ENCODE results near the gene C7orf57. TPM values are rescaled to one million over a fixed set of nuclear protein-coding genes. Genes with fewer than 3 reads are reported as not detected.

Gene C7orf57
- total and polyA plus RNA-seq, 10 of the 15 experiments (the other 5 are each of a cell fraction or from before 2014, with no cell fraction given) = 0.04 to 0.21 (median 0.10) TPM; not detected in 5

GRCh38 chr7:48053736-48054135 is 18.4 kb downstream of the C7orf57 start:
- no peak for TF ChIP-seq POLR2AphosphoS2 (IDR thresholded peaks at IDR 0.05; ENCODE audit: low read depth, low read length)
- TF ChIP-seq CBFB (IDR thresholded peaks at IDR 0.05; ENCODE audit: low read depth) = no peak
- TF ChIP-seq HDAC2 (IDR thresholded peaks at IDR 0.05) = no peak
- no peak for TF ChIP-seq JUND (IDR thresholded peaks at IDR 0.05; ENCODE audit: low read depth, low read length)
- TF ChIP-seq RCOR1 (conservative IDR thresholded peaks at IDR 0.05; ENCODE audit: low read depth, low read length) = no peak
- TF ChIP-seq POLR2A (IDR thresholded peaks at IDR 0.05; ENCODE audit: low read depth, low read length) = no peak
- no peak for TF ChIP-seq ASH2L (IDR thresholded peaks at IDR 0.05; ENCODE audit: borderline replicate concordance, low read depth)
- TF ChIP-seq, protein P1, sequence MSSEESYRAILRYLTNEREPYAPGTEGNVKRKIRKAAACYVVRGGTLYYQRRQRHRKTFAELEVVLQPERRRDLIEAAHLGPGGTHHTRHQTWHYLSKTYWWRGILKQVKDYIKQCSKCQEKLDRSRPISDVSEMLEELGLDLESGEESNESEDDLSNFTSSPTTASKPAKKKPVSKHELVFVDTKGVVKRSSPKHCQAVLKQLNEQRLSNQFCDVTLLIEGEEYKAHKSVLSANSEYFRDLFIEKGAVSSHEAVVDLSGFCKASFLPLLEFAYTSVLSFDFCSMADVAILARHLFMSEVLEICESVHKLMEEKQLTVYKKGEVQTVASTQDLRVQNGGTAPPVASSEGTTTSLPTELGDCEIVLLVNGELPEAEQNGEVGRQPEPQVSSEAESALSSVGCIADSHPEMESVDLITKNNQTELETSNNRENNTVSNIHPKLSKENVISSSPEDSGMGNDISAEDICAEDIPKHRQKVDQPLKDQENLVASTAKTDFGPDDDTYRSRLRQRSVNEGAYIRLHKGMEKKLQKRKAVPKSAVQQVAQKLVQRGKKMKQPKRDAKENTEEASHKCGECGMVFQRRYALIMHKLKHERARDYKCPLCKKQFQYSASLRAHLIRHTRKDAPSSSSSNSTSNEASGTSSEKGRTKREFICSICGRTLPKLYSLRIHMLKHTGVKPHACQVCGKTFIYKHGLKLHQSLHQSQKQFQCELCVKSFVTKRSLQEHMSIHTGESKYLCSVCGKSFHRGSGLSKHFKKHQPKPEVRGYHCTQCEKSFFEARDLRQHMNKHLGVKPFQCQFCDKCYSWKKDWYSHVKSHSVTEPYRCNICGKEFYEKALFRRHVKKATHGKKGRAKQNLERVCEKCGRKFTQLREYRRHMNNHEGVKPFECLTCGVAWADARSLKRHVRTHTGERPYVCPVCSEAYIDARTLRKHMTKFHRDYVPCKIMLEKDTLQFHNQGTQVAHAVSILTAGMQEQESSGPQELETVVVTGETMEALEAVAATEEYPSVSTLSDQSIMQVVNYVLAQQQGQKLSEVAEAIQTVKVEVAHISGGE (CRISPR knock-in tag; IDR thresholded peaks at IDR 0.05) = no peak
- TF ChIP-seq, protein P2, sequence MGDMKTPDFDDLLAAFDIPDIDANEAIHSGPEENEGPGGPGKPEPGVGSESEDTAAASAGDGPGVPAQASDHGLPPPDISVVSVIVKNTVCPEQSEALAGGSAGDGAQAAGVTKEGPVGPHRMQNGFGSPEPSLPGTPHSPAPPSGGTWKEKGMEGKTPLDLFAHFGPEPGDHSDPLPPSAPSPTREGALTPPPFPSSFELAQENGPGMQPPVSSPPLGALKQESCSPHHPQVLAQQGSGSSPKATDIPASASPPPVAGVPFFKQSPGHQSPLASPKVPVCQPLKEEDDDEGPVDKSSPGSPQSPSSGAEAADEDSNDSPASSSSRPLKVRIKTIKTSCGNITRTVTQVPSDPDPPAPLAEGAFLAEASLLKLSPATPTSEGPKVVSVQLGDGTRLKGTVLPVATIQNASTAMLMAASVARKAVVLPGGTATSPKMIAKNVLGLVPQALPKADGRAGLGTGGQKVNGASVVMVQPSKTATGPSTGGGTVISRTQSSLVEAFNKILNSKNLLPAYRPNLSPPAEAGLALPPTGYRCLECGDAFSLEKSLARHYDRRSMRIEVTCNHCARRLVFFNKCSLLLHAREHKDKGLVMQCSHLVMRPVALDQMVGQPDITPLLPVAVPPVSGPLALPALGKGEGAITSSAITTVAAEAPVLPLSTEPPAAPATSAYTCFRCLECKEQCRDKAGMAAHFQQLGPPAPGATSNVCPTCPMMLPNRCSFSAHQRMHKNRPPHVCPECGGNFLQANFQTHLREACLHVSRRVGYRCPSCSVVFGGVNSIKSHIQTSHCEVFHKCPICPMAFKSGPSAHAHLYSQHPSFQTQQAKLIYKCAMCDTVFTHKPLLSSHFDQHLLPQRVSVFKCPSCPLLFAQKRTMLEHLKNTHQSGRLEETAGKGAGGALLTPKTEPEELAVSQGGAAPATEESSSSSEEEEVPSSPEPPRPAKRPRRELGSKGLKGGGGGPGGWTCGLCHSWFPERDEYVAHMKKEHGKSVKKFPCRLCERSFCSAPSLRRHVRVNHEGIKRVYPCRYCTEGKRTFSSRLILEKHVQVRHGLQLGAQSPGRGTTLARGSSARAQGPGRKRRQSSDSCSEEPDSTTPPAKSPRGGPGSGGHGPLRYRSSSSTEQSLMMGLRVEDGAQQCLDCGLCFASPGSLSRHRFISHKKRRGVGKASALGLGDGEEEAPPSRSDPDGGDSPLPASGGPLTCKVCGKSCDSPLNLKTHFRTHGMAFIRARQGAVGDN (IDR thresholded peaks at IDR 0.05) = no peak
- no peak for TF ChIP-seq FOS (IDR thresholded peaks at IDR 0.05; ENCODE audit: borderline replicate concordance, extremely low read depth, insufficient read length)
- TF ChIP-seq, protein P3, sequence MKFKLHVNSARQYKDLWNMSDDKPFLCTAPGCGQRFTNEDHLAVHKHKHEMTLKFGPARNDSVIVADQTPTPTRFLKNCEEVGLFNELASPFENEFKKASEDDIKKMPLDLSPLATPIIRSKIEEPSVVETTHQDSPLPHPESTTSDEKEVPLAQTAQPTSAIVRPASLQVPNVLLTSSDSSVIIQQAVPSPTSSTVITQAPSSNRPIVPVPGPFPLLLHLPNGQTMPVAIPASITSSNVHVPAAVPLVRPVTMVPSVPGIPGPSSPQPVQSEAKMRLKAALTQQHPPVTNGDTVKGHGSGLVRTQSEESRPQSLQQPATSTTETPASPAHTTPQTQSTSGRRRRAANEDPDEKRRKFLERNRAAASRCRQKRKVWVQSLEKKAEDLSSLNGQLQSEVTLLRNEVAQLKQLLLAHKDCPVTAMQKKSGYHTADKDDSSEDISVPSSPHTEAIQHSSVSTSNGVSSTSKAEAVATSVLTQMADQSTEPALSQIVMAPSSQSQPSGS (IDR thresholded peaks at IDR 0.05; ENCODE audit: low read length) = no peak
- TF ChIP-seq HDGF (IDR thresholded peaks at IDR 0.05) = no peak
- no peak for TF ChIP-seq IRF5 (IDR thresholded peaks at IDR 0.05; ENCODE audit: borderline replicate concordance)
- no peak for TF ChIP-seq IRF4 (IDR thresholded peaks at IDR 0.05; ENCODE audit: low read depth, low read length)
- no peak for TF ChIP-seq BRCA1 (IDR thresholded peaks at IDR 0.05; ENCODE audit: low read depth, low read length)
- no peak overlapping the region for H2AFZ ChIP-seq (ENCODE audit: control insufficient read depth, low read depth, low read length)
- CTCF ChIA-PET = interaction anchor here (1.3 to 1.6 kb wide), 2 partner anchors 35 to 62 kb away, joined by 3 to 4 read pairs; no protein-coding TSS in a partner anchor

More at GRCh38 chr7:48053736-48054135, 18.4 kb downstream of the C7orf57 start:
- H3K4me2 ChIP-seq (ENCODE audit: control insufficient read depth, insufficient read depth) = no peak overlapping the region
- ChIA-PET POLR2A (no interaction called here), SMC1A (ENCODE audit: uncharacterized antibody, unreplicated experiment) (interaction anchor here (1.0 to 2.6 kb wide), 4 partner anchors 29 to 57 kb away, joined by 3 to 8 read pairs (median 6); no protein-coding TSS in a partner anchor), RAD21 (ENCODE audit: unreplicated experiment) (no interaction called here)
- WGBS (ENCODE audit: insufficient coverage, insufficient replicate concordance, low lambda C conversion rate, missing lambda C conversion rate) = 46% methylated on average over 2 of the region's 2 CpGs
- FAIRE-seq (no peak), ATAC-seq (no peak), DNase-seq (ENCODE audit: low read depth, low spot score) (no peak)
- H3K9ac ChIP-seq (ENCODE audit: control insufficient read depth, insufficient read depth, low read length) = no peak overlapping the region
- H3K4me1 ChIP-seq (ENCODE audit: control insufficient read depth, insufficient read depth, low read length) = no peaks in the 10 kb centered on the region
- H3K9me3 ChIP-seq (replicated peaks; ENCODE audit: control insufficient read depth, insufficient read depth, low read length) = no peaks in the 10 kb centered on the region
- no peaks in the 10 kb centered on the region for H3K27me3 ChIP-seq (replicated peaks in 1 of 2; ENCODE audit: control insufficient read depth in 2 of 2, insufficient read depth in 2 of 2, low read length in 1 of 2)
- no peak overlapping the region for H3K4me3 ChIP-seq
- in situ Hi-C loops (cut with MboI) = no loop called here
- intact Hi-C loops (cut with micrococcal nuclease; ENCODE audit: unreplicated experiment) = no loop called here
- H4K20me1 ChIP-seq (ENCODE audit: control insufficient read depth, insufficient read depth) = no peaks in the 10 kb centered on the region
- no peak overlapping the region for H3K27ac ChIP-seq (ENCODE audit: control insufficient read depth, insufficient read depth)
- no peaks in the 10 kb centered on the region for H3K36me3 ChIP-seq (ENCODE audit: control insufficient read depth in 2 of 2, insufficient read depth in 2 of 2, low read length in 1 of 2)
- BruUV-seq (replicated peaks) = no TSS peak
- H3K79me2 ChIP-seq (ENCODE audit: control insufficient read depth, insufficient read depth, low read length) = no peaks in the 10 kb centered on the region
